ENCODE data around the gene GNRHR. TPM values are rescaled to one million over a fixed set of nuclear protein-coding genes. Genes with fewer than 3 reads are reported as not detected.

Gene GNRHR
- total RNA-seq, 6 donors from 2014 or later, result not detected

GRCh38 chr4:67750691-67751090, 3.5 kb downstream of the GNRHR start:
- Histone ChIP-seq H3K4me1 (no peaks in the 10 kb centered on the region), H3K27me3 (no peaks in the 10 kb centered on the region), H3K4me3 (no peak overlapping the region), H3K27ac (no peak overlapping the region), H3K36me3 (no peaks in the 10 kb centered on the region), H3K9me3 (no peaks in the 10 kb centered on the region)
- no peak for ATAC-seq (ENCODE audit: low FRiP score in 2 of 2)
- no peak for DNase-seq
- TF ChIP-seq EP300 (IDR thresholded peaks at IDR 0.05), result no peak
- no peak for TF ChIP-seq POLR2AphosphoS5 (IDR thresholded peaks at IDR 0.05)
- no peak for TF ChIP-seq POLR2A (IDR thresholded peaks at IDR 0.05)
- TF ChIP-seq CTCF (IDR thresholded peaks at IDR 0.05), result no peak
- 85 to 91% methylated on average over 4 of the region's 4 CpGs for WGBS, 2 donors

GRCh38 chr4:67749286-67749685, 4.9 kb downstream of the GNRHR start:
- H3K27me3 ChIP-seq, result no peaks in the 10 kb centered on the region

DNA sequence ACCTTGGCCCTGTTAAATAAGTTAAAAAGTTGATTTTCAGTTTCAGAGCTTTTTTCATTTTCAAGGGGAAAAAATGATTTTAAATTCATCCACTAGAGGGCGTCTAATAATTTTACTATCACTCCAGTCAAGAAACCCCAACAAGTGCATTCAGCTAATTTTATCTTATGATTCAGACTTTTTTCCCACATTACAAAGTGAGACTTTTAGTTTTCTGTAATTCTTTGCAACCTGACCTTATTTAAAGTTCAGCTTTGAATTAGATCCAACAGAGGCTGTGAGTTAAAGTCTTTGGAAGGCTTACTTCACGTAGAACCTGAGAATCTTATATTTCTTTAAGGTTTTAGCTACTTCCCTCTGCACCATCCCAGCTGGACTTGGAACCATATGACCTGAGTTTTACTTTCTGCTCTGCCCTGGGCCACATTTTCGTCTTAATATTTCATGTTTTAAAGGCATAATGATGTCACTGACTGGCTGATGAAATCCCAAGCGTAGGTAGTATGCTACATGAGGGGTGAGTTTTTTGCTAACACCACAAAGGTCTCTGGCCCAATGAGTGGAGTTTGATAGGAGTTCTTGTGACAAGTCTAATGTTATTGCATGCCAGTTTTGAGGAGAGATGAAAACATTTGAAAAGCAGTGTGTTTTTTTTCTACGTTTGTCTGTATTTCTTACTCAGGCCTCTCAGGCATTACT, 7.2 kb downstream of the GNRHR start:
- Histone ChIP-seq H3K9me3 (no peaks in the 10 kb centered on the region), H3K4me3 (no peak overlapping the region), H3K4me1 (no peaks in the 10 kb centered on the region), H3K36me3 (no peaks in the 10 kb centered on the region), H3K27ac (no peak overlapping the region), H3K27me3 (no peaks in the 10 kb centered on the region)
- TF ChIP-seq EP300 (IDR thresholded peaks at IDR 0.05) (no peak), CTCF (IDR thresholded peaks at IDR 0.05) (peak in 5 of 6 experiments; percentile 30 to 66 (median 37)), POLR2AphosphoS5 (IDR thresholded peaks at IDR 0.05) (no peak)
- WGBS, 2 donors, result 60 to 63% methylated on average over 5 of the region's 5 CpGs
- ATAC-seq (ENCODE audit: low FRiP score in 2 of 2) (no peak), DNase-seq (no peak)

More at GRCh38 chr4:67749286-67749685, 4.9 kb downstream of the GNRHR start:
- no peak for DNase-seq
- no peaks in the 10 kb centered on the region for H3K9me3 ChIP-seq
- TF ChIP-seq POLR2AphosphoS5 (IDR thresholded peaks at IDR 0.05) (no peak), CTCF (IDR thresholded peaks at IDR 0.05) (no peak), EP300 (IDR thresholded peaks at IDR 0.05) (no peak), POLR2A (IDR thresholded peaks at IDR 0.05) (no peak)
- H3K27ac ChIP-seq, result no peak overlapping the region
- 68 to 74% methylated on average over 3 of the region's 3 CpGs for WGBS, 2 donors
- H3K4me1 ChIP-seq, result no peaks in the 10 kb centered on the region
- no peak for ATAC-seq (ENCODE audit: low FRiP score in 2 of 2)
- H3K36me3 ChIP-seq, result no peaks in the 10 kb centered on the region
- no peak overlapping the region for H3K4me3 ChIP-seq

DNA sequence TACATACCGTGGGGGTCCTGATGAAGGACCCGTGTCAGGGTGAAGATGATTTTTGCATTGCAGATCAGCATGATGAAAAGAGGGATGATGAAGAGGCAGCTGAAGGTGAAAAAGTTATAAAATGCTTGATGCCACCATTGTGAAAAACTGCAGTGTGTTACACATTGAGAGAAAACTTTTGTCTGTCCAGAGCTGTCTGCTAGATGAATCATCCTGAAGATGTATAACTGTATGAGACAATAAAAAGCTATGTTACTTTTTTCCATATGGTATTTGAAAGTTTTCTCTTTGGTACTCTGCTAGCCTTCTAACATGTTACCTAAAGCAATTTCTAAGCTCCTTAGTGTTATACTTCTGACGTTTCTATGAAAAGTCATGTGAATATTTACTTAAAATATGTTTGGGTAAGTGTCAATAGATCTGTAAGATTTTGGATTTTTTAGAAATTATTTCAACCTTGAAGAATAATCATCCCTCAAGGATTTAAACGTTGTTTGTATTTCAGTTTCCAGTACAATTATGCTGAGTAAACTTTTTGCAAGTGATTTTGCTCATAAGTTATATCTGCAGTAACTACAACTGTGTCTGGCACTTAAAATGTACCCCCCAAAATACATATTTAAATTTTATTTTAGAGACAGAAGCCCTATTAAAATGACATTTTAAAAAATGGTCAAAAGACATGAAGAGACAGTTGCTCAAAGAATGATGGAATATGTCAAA, 9.5 kb downstream of the GNRHR start:
- no peaks in the 10 kb centered on the region for H3K4me1 ChIP-seq
- no peak overlapping the region for H3K4me3 ChIP-seq
- no peak overlapping the region for H3K27ac ChIP-seq
- H3K36me3 ChIP-seq, result no peaks in the 10 kb centered on the region
- ATAC-seq (ENCODE audit: low FRiP score in 2 of 2) (no peak), DNase-seq (no peak)
- no peaks in the 10 kb centered on the region for H3K9me3 ChIP-seq
- no peaks in the 10 kb centered on the region for H3K27me3 ChIP-seq
- 66 to 77% methylated on average over 4 of the region's 4 CpGs for WGBS, 2 donors
- TF ChIP-seq POLR2A (IDR thresholded peaks at IDR 0.05) (no peak), CTCF (IDR thresholded peaks at IDR 0.05) (no peak), POLR2AphosphoS5 (IDR thresholded peaks at IDR 0.05) (no peak), EP300 (IDR thresholded peaks at IDR 0.05) (no peak)

Data from upper lobe of left lung (tissue), 6 donors.